ENCODE results near the gene CAMK2A.

DNA sequence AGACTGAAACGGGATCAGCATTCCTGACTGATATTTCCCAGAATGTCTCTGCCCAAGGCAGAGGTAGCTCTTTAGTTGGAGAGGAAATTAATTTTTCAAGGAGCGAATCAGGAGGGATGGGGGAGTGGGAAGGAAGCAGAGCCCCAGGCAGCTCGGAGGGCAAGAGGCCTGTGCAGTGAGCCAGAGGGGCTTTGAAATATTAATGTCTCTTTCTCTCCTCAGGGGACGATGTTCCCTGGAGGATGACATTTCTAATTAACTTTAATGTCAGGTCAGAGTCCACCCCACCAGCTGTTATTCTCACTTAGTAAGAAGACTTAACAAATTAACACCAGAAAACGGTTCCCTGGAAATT, 54.1 kb downstream of the CAMK2A start:
- TF ChIP-seq, protein P1, sequence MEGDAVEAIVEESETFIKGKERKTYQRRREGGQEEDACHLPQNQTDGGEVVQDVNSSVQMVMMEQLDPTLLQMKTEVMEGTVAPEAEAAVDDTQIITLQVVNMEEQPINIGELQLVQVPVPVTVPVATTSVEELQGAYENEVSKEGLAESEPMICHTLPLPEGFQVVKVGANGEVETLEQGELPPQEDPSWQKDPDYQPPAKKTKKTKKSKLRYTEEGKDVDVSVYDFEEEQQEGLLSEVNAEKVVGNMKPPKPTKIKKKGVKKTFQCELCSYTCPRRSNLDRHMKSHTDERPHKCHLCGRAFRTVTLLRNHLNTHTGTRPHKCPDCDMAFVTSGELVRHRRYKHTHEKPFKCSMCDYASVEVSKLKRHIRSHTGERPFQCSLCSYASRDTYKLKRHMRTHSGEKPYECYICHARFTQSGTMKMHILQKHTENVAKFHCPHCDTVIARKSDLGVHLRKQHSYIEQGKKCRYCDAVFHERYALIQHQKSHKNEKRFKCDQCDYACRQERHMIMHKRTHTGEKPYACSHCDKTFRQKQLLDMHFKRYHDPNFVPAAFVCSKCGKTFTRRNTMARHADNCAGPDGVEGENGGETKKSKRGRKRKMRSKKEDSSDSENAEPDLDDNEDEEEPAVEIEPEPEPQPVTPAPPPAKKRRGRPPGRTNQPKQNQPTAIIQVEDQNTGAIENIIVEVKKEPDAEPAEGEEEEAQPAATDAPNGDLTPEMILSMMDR (IDR thresholded peaks at IDR 0.05), result no peak
- no peak for TF ChIP-seq POLR2A (IDR thresholded peaks at IDR 0.05)
